ENCODE data around the gene ALMS1.

ALMS1 gene

DNA sequence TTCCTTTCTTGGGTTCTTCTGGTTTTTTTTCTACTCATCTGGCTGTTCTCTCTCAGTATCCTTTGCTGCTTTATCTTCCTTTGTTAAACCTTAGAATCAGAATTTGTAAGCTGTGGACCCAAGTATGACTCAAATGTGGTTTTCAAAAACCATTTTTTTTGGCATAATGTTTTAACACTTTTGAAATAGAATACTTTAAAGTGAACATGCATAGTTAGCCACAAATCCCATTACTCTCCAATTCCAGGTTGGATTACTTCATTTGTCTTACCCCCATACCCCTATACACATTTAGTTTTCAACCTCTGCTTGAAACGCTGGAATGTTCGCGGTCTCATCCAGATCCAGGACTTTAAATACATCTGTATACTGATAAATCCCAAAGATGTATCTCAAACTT is 29.1 kb downstream of the ALMS1 start:
- no peak overlapping the region for H3K4me3 ChIP-seq (ENCODE audit: low read depth, low read length)
- DNase-seq (ENCODE audit: low read depth) = peak; percentile 65
- TF ChIP-seq, protein P1, sequence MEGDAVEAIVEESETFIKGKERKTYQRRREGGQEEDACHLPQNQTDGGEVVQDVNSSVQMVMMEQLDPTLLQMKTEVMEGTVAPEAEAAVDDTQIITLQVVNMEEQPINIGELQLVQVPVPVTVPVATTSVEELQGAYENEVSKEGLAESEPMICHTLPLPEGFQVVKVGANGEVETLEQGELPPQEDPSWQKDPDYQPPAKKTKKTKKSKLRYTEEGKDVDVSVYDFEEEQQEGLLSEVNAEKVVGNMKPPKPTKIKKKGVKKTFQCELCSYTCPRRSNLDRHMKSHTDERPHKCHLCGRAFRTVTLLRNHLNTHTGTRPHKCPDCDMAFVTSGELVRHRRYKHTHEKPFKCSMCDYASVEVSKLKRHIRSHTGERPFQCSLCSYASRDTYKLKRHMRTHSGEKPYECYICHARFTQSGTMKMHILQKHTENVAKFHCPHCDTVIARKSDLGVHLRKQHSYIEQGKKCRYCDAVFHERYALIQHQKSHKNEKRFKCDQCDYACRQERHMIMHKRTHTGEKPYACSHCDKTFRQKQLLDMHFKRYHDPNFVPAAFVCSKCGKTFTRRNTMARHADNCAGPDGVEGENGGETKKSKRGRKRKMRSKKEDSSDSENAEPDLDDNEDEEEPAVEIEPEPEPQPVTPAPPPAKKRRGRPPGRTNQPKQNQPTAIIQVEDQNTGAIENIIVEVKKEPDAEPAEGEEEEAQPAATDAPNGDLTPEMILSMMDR (IDR thresholded peaks at IDR 0.05; ENCODE audit: low read depth, low read length, missing control alignments) = no peak
- in situ Hi-C loops (cut with HindIII; ENCODE audit: low sequenced_read_pairs) = no loop called here

DNA sequence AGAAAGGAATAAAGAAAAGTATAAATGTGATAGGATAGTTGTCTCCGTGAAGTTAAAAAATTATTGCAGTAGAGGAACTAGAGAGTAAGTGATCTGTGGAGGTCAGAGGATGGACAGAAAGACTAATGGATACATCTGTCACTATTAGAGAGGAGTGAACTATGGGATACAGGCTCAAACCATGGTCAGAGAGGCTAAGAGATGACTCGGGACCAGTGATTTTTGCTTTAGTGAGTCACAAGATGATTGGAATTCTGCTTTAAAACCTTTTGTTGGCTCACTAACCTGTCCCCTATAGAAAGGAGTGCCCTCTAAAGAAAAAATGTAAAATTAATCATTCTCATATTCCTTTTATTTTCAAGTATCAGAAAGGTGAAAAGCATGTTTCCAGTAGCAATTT is 30.3 kb downstream of the ALMS1 start:
- TF ChIP-seq, protein P1 (IDR thresholded peaks at IDR 0.05; ENCODE audit: low read depth, low read length, missing control alignments) = no peak
- in situ Hi-C loops (cut with HindIII; ENCODE audit: low sequenced_read_pairs) = no loop called here
- DNase-seq (ENCODE audit: low read depth) = no peak
- no peak overlapping the region for H3K4me3 ChIP-seq (ENCODE audit: low read depth, low read length)

DNA sequence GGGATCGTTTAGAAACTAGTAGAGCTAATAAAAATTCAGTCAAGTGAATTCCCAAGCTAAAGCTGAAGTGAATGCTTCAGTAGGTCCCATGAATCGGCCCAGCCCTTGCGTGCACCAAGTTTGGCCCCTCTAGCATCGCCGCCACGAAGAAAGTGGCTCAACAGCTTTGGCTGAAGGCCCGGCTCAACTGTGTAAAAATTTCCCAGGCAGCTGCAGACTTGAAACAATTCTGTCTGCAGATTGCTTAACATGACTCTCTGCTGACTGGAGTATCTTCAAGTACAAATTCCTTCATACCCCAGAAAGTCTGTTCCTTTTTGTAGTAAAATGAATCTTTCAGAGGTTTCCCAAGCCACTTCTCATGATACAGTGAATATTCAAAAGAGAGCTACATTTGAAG is 32.7 kb downstream of the ALMS1 start:
- in situ Hi-C loops (cut with HindIII; ENCODE audit: low sequenced_read_pairs) = no loop called here
- DNase-seq (ENCODE audit: low read depth) = peak; percentile 81
- TF ChIP-seq, protein P1 (IDR thresholded peaks at IDR 0.05; ENCODE audit: low read depth, low read length, missing control alignments) = no peak
- H3K4me3 ChIP-seq (ENCODE audit: low read depth, low read length) = no peak overlapping the region

DNA sequence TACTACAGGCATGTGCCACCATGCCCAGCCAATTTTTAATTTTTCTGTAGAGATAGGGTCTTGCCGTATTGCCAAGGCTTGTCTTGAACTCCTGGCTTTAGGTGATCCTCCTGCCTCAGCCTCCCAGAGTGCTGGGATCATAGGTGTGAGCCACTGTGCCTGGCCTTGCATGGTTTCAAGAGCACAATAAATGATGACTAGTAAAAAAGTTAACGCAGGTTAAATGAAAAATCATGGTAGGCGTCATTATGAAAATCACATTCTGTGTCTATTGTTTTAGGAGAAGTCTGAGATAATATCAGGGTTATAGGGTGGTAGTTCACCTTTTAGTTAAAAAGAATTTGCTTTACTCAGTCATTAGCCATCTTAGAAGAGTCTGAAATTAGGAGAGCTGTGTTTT is 38.3 kb downstream of the ALMS1 start:
- in situ Hi-C loops (cut with HindIII; ENCODE audit: low sequenced_read_pairs) = no loop called here
- DNase-seq (ENCODE audit: low read depth) = no peak
- TF ChIP-seq, protein P1 (IDR thresholded peaks at IDR 0.05; ENCODE audit: low read depth, low read length, missing control alignments) = no peak

DNA sequence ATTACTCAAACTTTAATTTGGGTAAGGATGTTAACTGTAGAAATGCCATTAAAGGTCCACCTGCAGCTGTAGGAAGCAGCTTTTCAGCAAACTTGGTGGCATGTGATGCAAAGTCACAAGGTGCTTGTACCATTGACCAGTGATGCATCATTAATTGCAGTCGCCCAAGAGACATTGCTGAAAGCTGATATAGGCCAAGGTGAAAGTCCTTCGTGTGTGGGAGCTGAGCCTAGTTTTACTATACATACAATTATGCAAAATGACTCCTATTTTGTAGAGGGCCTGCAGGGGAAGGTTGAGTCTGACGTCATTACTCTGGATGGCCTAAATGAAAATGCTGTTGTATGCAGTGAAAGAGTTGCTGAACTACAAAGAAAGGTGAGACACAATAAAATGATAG is 40.5 kb downstream of the ALMS1 start:
- no peak overlapping the region for H3K4me3 ChIP-seq (ENCODE audit: low read depth, low read length)
- in situ Hi-C loops (cut with HindIII; ENCODE audit: low sequenced_read_pairs) = no loop called here
- TF ChIP-seq, protein P1 (IDR thresholded peaks at IDR 0.05; ENCODE audit: low read depth, low read length, missing control alignments) = no peak
- DNase-seq (ENCODE audit: low read depth) = no peak

More for the DNA sequence above, 38.3 kb downstream of the ALMS1 start:
- no peak overlapping the region for H3K4me3 ChIP-seq (ENCODE audit: low read depth, low read length)

DNA sequence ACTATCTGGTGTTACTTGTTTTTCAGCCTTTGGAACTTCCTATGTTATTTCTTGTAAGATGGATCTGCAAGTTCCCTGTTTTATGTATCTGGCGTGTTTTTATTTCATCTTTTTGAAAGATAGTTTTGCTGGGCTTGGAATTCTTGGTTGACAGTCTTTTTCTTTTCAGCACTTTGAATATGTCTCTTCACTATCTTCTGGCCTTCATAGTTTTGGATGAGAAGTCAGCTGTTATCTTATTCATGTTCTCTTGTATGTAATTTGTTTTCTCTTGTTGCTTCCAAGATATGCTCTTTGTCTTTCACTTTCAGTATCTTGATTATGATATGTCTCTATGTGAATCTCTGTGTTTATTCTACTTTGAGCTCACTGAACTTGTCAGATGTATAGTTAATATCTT is 50.4 kb downstream of the ALMS1 start:
- H3K4me3 ChIP-seq (ENCODE audit: low read depth, low read length) = no peak overlapping the region
- no peak for DNase-seq (ENCODE audit: low read depth)
- in situ Hi-C loops (cut with HindIII; ENCODE audit: low sequenced_read_pairs) = no loop called here
- TF ChIP-seq, protein P1 (IDR thresholded peaks at IDR 0.05; ENCODE audit: low read depth, low read length, missing control alignments) = no peak

DNA sequence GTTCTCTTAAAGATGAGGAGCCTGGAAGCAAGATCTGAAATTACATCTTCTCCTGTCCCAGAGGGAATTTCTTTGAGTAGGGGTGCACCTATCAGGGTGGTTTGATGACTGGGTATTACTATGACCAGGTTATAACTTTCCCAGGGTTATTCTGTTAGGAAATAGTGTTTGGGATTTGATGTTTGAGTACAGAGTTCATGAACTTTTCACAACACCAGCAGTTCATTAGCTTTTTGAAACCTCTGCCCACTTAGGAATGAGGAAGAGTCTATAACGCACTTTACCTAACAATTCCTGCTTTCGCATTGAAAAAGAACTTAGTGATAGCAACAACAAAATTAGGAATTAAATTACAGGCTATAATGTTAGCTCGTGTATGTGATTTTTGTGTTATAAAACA is 58.6 kb downstream of the ALMS1 start:
- in situ Hi-C loops (cut with HindIII; ENCODE audit: low sequenced_read_pairs) = no loop called here

More for the DNA sequence above, 58.6 kb downstream of the ALMS1 start:
- no peak overlapping the region for H3K4me3 ChIP-seq (ENCODE audit: low read depth, low read length)
- DNase-seq (ENCODE audit: low read depth) = no peak
- TF ChIP-seq, protein P1 (IDR thresholded peaks at IDR 0.05; ENCODE audit: low read depth, low read length, missing control alignments) = no peak
